DND-41 (cell line): ENCODE data around the gene MGAT5B.

Experiments used
- EZH2 ChIP-seq: IDR thresholded peaks from 3 replicates; pipeline ENCODE4 v1.6.1; 2012; ENCODE audit warnings: borderline replicate concordance, low read depth, mild to moderate bottlenecking, moderate library complexity, low read length, inconsistent platforms; ENCODE audit not compliant: severe bottlenecking
- TF ChIP-seq, protein P1 (sequence below): IDR thresholded peaks from 2 replicates; pipeline ENCODE4 v1.5.1; 2012; ENCODE audit warnings: borderline replicate concordance, low read length, moderate library complexity, mild to moderate bottlenecking; ENCODE audit not compliant: poor library complexity, severe bottlenecking; ENCODE audit errors: extremely low read depth

DNA sequence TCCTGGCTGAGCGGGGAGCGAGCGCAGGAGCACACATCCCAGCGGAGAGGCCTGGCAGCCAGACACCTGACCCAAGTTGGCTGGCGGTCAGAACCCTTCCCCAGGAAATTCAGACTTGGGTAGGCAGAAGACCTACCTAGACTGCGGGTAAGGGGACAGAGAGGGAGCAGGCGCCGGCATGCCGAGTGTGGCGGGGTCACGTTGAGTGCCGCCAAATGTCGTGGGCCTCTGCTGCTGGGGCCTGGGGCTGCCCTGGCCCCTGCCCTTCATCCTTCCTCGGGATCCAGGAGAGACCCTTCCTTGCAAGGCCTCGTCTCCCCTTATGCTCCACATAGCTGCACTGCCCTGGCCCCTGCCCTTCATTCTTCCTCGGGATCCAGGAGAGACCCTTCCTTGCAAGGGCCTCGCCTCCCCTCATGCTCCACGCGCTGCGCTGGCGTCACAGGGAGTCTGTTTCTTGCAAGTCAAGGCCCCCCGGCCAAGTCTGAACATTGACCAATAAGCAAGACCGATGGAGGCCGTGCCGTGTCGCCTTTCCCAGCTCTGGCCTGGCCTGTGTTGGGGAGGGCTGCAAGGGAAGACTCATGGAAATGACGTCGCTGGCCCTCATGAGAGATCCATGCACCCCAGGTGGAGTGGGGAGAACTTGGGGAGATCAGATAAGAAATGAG lies 47.8 kb downstream of the MGAT5B start:
- TF ChIP-seq, protein P1, sequence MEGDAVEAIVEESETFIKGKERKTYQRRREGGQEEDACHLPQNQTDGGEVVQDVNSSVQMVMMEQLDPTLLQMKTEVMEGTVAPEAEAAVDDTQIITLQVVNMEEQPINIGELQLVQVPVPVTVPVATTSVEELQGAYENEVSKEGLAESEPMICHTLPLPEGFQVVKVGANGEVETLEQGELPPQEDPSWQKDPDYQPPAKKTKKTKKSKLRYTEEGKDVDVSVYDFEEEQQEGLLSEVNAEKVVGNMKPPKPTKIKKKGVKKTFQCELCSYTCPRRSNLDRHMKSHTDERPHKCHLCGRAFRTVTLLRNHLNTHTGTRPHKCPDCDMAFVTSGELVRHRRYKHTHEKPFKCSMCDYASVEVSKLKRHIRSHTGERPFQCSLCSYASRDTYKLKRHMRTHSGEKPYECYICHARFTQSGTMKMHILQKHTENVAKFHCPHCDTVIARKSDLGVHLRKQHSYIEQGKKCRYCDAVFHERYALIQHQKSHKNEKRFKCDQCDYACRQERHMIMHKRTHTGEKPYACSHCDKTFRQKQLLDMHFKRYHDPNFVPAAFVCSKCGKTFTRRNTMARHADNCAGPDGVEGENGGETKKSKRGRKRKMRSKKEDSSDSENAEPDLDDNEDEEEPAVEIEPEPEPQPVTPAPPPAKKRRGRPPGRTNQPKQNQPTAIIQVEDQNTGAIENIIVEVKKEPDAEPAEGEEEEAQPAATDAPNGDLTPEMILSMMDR = no peak
- TF ChIP-seq EZH2 = no peak
